Endothelial cell (in vitro differentiated cells): ENCODE measurements around the gene LILRB1. TPM values are rescaled to one million over a fixed set of nuclear protein-coding genes. Genes with fewer than 3 reads are reported as not detected.
"Not testable (repeated sequence)": the region's sequence is repeated elsewhere in the genome, so short reads cannot be mapped to it uniquely, and the experiment has no call there.

Experiments used
- DNase-seq: peaks from one replicate; pipeline ENCODE4 v3.0.0; 2021; ENCODE audit warnings: low spot score
- H3K27ac Mint-ChIP-seq: one replicate; pipeline ENCODE4 v1.8.0; 2021; ENCODE audit warnings: mixed read lengths, inconsistent platforms; ENCODE audit not compliant: unreplicated experiment
- H3K27me3 Mint-ChIP-seq: one replicate; pipeline ENCODE4 v1.8.0; 2021; ENCODE audit warnings: mild to moderate bottlenecking, moderate library complexity, mixed read lengths, inconsistent platforms; ENCODE audit not compliant: unreplicated experiment
- H3K36me3 Mint-ChIP-seq: one replicate; pipeline ENCODE4 v1.8.0; 2021; ENCODE audit warnings: mild to moderate bottlenecking, low read depth, mixed read lengths, inconsistent platforms; ENCODE audit not compliant: unreplicated experiment
- H3K4me1 Mint-ChIP-seq: one replicate; pipeline ENCODE4 v1.8.0; 2021; ENCODE audit warnings: mild to moderate bottlenecking, mixed read lengths, inconsistent platforms; ENCODE audit not compliant: unreplicated experiment
- H3K4me3 Mint-ChIP-seq: one replicate; pipeline ENCODE4 v1.8.0; 2021; ENCODE audit warnings: mild to moderate bottlenecking, mixed read lengths, inconsistent platforms; ENCODE audit not compliant: unreplicated experiment
- H3K9me3 Mint-ChIP-seq: one replicate; pipeline ENCODE4 v1.8.0; 2021; ENCODE audit warnings: mixed read lengths, inconsistent platforms; ENCODE audit not compliant: unreplicated experiment
- total RNA-seq: library from RNA; stranded (reverse); fragmentation: NEBNext Ultra II Directional; extraction: Animal tissue kit (Norgen Biotek cat#: 25700); gene quantifications from one replicate; pipeline ENCODE4 v1.2.1, GENCODE V29; 2021; ENCODE audit not compliant: unreplicated experiment
- TF ChIP-seq, protein P1 (sequence below): fragments of 200-600 bp; sonication (generic); IDR thresholded peaks from one replicate; pipeline ENCODE4 v1.5.0; 2021; ENCODE audit warnings: antibody characterized with exemption; ENCODE audit not compliant: unreplicated experiment

Gene LILRB1
- total RNA-seq, 1 donor from 2014 or later = not detected

GRCh38 chr19:54673222-54673621, 42.9 kb downstream of the LILRB1 start:
- no peak for DNase-seq
- peaks cover 2% of the 10 kb centered on the region for H3K36me3 Mint-ChIP-seq
- no peak overlapping the region for H3K4me3 Mint-ChIP-seq
- H3K4me1 Mint-ChIP-seq = no peaks in the 10 kb centered on the region
- no peak overlapping the region for H3K27ac Mint-ChIP-seq
- peaks cover 12% of the 10 kb centered on the region for H3K9me3 Mint-ChIP-seq
- H3K27me3 Mint-ChIP-seq = peaks cover 4% of the 10 kb centered on the region
- TF ChIP-seq, protein P1, sequence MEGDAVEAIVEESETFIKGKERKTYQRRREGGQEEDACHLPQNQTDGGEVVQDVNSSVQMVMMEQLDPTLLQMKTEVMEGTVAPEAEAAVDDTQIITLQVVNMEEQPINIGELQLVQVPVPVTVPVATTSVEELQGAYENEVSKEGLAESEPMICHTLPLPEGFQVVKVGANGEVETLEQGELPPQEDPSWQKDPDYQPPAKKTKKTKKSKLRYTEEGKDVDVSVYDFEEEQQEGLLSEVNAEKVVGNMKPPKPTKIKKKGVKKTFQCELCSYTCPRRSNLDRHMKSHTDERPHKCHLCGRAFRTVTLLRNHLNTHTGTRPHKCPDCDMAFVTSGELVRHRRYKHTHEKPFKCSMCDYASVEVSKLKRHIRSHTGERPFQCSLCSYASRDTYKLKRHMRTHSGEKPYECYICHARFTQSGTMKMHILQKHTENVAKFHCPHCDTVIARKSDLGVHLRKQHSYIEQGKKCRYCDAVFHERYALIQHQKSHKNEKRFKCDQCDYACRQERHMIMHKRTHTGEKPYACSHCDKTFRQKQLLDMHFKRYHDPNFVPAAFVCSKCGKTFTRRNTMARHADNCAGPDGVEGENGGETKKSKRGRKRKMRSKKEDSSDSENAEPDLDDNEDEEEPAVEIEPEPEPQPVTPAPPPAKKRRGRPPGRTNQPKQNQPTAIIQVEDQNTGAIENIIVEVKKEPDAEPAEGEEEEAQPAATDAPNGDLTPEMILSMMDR = no peak

- TF ChIP-seq, protein P1 = peak; percentile 49
- H3K9me3 Mint-ChIP-seq = peaks cover 9% of the 10 kb centered on the region
- no peaks in the 10 kb centered on the region for H3K4me1 Mint-ChIP-seq
- H3K27ac Mint-ChIP-seq = no peak overlapping the region
- H3K27me3 Mint-ChIP-seq = peaks cover 2% of the 10 kb centered on the region
- no peaks in the 10 kb centered on the region for H3K36me3 Mint-ChIP-seq
- DNase-seq = no peak
- H3K4me3 Mint-ChIP-seq = no peak overlapping the region
Measured at GRCh38 chr19:54674021-54674617, 43.8 kb downstream of the LILRB1 start.

GRCh38 chr19:54676210-54676834, 46.0 kb downstream of the LILRB1 start:
- not testable (repeated sequence) for H3K4me1 Mint-ChIP-seq, H3K27ac Mint-ChIP-seq, DNase-seq, H3K4me3 Mint-ChIP-seq, H3K9me3 Mint-ChIP-seq, H3K27me3 Mint-ChIP-seq, H3K36me3 Mint-ChIP-seq
- TF ChIP-seq, protein P1 = peak; percentile 76

- Mint-ChIP-seq H3K4me3 (no peak overlapping the region), H3K4me1 (no peaks in the 10 kb centered on the region), H3K27ac (no peak overlapping the region), H3K9me3 (peaks cover 5% of the 10 kb centered on the region), H3K36me3 (no peaks in the 10 kb centered on the region), H3K27me3 (no peaks in the 10 kb centered on the region)
- DNase-seq = no peak
- TF ChIP-seq, protein P1 = no peak
Measured at GRCh38 chr19:54677217-54677616, 46.9 kb downstream of the LILRB1 start.

DNA sequence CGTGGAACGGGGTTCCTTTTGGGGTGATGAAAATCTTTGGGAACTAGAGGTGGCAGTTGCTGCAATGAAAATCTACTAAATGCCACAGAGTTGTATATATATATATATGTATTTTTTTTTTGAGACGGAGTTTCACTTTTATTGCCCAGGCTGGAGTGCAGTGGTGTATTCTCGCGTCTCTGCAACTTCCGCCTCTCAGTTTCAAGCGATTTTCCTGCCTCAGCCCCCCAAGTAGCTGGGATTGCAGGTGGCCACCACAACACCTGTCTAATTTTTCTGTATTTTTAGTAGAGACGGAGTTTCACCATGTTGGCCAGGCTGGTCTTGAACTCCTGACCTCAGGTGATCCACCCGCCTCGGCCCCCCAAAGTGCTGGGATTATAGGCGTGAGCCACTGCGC, 51.3 kb downstream of the LILRB1 start:
- H3K9me3 Mint-ChIP-seq = peaks cover 14% of the 10 kb centered on the region
- not testable (repeated sequence) for H3K36me3 Mint-ChIP-seq, H3K27ac Mint-ChIP-seq, H3K4me1 Mint-ChIP-seq, DNase-seq, H3K27me3 Mint-ChIP-seq, H3K4me3 Mint-ChIP-seq
